Fibroblast of villous mesenchyme (primary cell): ENCODE data around the gene SLC25A10. TPM values are rescaled to one million over a fixed set of nuclear protein-coding genes. Genes with fewer than 3 reads are reported as not detected.
"Not testable (repeated sequence)": the region's sequence is repeated elsewhere in the genome, so short reads cannot be mapped to it uniquely, and the experiment has no call there.

Experiments
- DNase-seq: peaks from one replicate; pipeline ENCODE4 v3.0.0-alpha.2; 2010; ENCODE audit warnings: low read depth
- H3K4me3 ChIP-seq: 2 replicates; pipeline ENCODE4 v1.5.1; 2011; ENCODE audit warnings: low read depth, mild to moderate bottlenecking, low read length
- CTCF ChIP-seq: IDR thresholded peaks from 2 replicates; pipeline ENCODE4 v1.5.1; 2012; ENCODE audit warnings: low read depth, mild to moderate bottlenecking, low read length; ENCODE audit not compliant: insufficient read depth
- total RNA-seq: library from RNA; depleted of rRNA; stranded (reverse); fragments of >200 nt; gene quantifications from 2 replicates; pipeline ENCODE4 v1.2.3, GENCODE V29; 2012

SLC25A10 gene
- total RNA-seq, 1 donor = 13.8 TPM

DNA sequence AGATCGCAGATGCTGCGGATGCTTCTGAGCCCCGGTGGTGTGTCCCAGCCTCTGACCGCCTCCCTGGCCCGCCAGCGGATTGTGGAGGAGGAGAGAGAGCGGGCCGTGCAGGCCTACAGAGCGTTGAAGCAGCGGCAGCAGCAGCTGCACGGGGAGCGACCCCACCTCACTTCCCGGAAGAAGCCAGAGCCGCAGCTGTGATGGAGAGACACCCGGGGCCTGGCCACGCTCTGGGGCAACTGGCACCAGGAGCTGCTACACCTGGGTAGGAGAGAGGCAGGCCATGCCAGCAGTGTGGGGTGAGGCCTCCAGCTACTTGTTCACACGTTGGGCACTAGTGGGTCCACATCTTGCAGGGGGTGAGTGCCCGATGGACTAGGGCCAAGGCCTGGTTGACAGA, 39.6 kb upstream of the SLC25A10 start:
- no peak for DNase-seq
- no peak for TF ChIP-seq CTCF
- H3K4me3 ChIP-seq = no peak overlapping the region

DNA sequence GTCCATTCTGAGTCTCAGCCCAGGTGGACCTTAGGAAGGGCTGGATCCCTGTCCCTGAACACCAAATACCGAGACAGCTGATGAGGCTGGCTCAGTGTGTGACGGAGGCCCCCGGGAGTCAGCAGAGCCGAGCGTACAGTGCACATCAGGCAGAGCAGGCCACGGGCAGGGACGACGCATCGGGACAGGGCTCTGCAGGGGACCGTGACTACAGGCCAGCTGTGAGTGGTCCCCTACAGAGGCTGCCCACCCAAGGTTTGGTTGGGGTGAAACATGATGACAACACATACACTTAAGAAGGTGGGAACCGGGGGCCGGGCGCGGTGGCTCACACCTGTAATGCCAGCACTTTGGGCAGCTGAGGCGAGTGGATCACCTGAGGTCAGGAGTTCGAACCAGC, 39.1 kb upstream of the SLC25A10 start:
- no peak overlapping the region for H3K4me3 ChIP-seq
- DNase-seq = no peak
- TF ChIP-seq CTCF = no peak

DNA sequence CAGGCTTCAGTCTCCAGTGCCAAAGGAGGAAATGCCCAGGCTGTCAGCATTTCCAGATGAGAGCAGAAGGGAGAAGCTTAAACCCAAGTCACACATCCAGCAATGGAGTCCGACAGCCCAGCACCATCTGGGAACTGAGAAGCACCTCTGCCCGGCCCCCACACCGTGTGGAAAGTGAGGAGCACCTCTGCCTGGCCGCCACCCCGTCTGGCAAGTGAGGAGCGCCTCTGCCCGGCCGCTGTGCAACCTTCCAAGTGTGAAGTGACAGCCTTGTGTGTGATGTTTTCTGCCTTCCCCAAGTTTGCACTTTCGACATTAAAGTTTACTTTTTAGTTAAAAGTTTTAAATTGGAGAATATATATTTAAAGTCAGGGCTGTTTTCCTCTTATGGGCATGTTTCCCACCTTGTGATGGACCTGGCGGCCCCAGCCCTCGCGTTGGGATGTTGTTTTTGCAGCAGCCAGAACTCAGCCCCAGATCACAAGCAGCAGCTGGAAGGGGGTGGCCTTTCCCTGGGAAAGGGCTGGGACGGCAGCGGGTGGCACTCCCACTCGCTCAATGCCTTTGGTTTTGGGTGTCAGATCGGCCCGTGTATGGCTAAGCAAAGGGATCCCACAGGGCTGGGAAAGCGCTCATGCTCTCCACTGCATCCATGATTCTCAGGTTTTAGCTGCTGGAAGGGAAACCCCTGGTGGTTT, 38.4 kb upstream of the SLC25A10 start:
- H3K4me3 ChIP-seq = no peak overlapping the region
- DNase-seq = no peak
- no peak for TF ChIP-seq CTCF

GRCh38 chr17:81675515-81676221, 36.4 kb upstream of the SLC25A10 start:
- H3K4me3 ChIP-seq = not testable (repeated sequence)
- TF ChIP-seq CTCF = peak; percentile 52
- DNase-seq = peak; percentile 32

DNA sequence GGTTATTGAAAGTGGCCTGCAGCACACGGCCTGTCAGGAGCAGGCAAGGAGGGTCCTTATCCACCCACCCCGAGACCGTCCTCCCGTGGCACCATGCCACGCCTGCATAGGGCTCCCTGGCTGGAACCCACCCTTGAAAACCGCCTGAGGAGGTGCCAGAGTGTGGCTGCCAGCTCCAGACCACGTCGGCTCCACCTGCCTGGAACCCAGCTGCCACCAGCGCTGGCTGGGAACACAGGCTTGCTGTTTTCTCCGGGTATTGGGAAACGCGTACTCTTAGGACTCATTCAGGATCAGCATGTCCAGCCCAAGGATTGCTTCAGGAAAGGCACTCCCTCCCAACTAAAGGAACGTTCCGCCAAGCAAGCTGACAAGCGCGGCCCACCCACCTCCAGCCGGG, 35.2 kb upstream of the SLC25A10 start:
- TF ChIP-seq CTCF = no peak
- H3K4me3 ChIP-seq = no peak overlapping the region
- no peak for DNase-seq

GRCh38 chr17:81680150-81680549, 31.9 kb upstream of the SLC25A10 start:
- no peak for TF ChIP-seq CTCF
- H3K4me3 ChIP-seq = no peak overlapping the region
- DNase-seq = no peak
